HepG2 (cell line): ENCODE results near the gene HCFC1R1. TPM values are rescaled to one million over a fixed set of nuclear protein-coding genes. Genes with fewer than 3 reads are reported as not detected.
A peak's percentile ranks its signal among the peaks of the same experiment; 100 is the strongest.

Experiments
- BCL6 ChIP-seq: IDR thresholded peaks from 2 replicates; pipeline ENCODE4 v1.6.1; 2016; ENCODE audit warnings: missing genetic modification reagents, missing compliant biosample characterization
- DNMT1 ChIP-seq: sonication (generic); formaldehyde crosslinking; IDR thresholded peaks from 2 replicates; pipeline ENCODE4 v1.5.1; 2020; ENCODE audit warnings: mild to moderate bottlenecking, missing genetic modification reagents
- HOXA7 ChIP-seq: sonication (generic); formaldehyde crosslinking; IDR thresholded peaks from 2 replicates; pipeline ENCODE4 v1.8.1; 2022; ENCODE audit warnings: mild to moderate bottlenecking, missing genetic modification reagents, moderate library complexity
- IKZF1 ChIP-seq: fragments of 450-650 bp; IDR thresholded peaks from 2 replicates; pipeline ENCODE4 v1.7.1; 2016
- KMT2B ChIP-seq: IDR thresholded peaks from 2 replicates; pipeline ENCODE4 v1.6.1; 2016; ENCODE audit warnings: missing genetic modification reagents, missing compliant biosample characterization
- MAZ ChIP-seq, 2 experiments: sonication (generic) in 1 of 2; formaldehyde crosslinking in 1 of 2; IDR thresholded peaks; 2 replicates each; pipeline versions ENCODE4 v1.5.0 to v1.6.1; 2012 to 2020; ENCODE audit warnings: low read depth in 2 of 2, mild to moderate bottlenecking in 2 of 2, borderline replicate concordance in 1 of 2, improper control_type of control experiment in 1 of 2, low read length in 1 of 2, missing genetic modification reagents in 1 of 2, moderate library complexity in 1 of 2
- MBD4 ChIP-seq: IDR thresholded peaks from 2 replicates; pipeline ENCODE4 v1.6.1; 2012; ENCODE audit warnings: low read length, inconsistent platforms, borderline replicate concordance
- NCOA2 ChIP-seq: sonication (generic); formaldehyde crosslinking; IDR thresholded peaks from 2 replicates; pipeline ENCODE4 v1.8.0; 2022; ENCODE audit warnings: inconsistent platforms
- NFATC3 ChIP-seq: sonication (generic); formaldehyde crosslinking; IDR thresholded peaks from 2 replicates; pipeline ENCODE4 v1.5.1; 2020; ENCODE audit warnings: mild to moderate bottlenecking, missing genetic modification reagents
- PHF20 ChIP-seq: sonication (generic); formaldehyde crosslinking; IDR thresholded peaks from 2 replicates; pipeline ENCODE4 v1.5.0; 2020; ENCODE audit warnings: mild to moderate bottlenecking, missing genetic modification reagents
- PITX1 ChIP-seq: sonication (generic); formaldehyde crosslinking; IDR thresholded peaks from 2 replicates; pipeline ENCODE4 v1.5.1; 2020; ENCODE audit warnings: mild to moderate bottlenecking, missing genetic modification reagents
- PTBP1 ChIP-seq: fragments of 200-400 bp; formaldehyde crosslinking; IDR thresholded peaks from 2 replicates; pipeline ENCODE4 v1.6.1; 2018; ENCODE audit warnings: low read length, low read depth; ENCODE audit not compliant: poor library complexity, severe bottlenecking
- RBFOX2 ChIP-seq: fragments of 200-400 bp; formaldehyde crosslinking; IDR thresholded peaks from 2 replicates; pipeline ENCODE4 v1.6.1; 2017; ENCODE audit warnings: low read depth, mild to moderate bottlenecking, low read length
- RCOR2 ChIP-seq: IDR thresholded peaks from 2 replicates; pipeline ENCODE4 v1.6.1; 2016; ENCODE audit warnings: missing biosample characterization, missing genetic modification reagents
- SMARCC2 ChIP-seq: fragments of 450-650 bp; IDR thresholded peaks from 2 replicates; pipeline ENCODE4 v1.6.1; 2017; ENCODE audit warnings: antibody characterized with exemption, mild to moderate bottlenecking
- SSRP1 ChIP-seq: IDR thresholded peaks from 2 replicates; pipeline ENCODE4 v1.6.1; 2016; ENCODE audit warnings: control low read depth
- TGIF2 ChIP-seq: IDR thresholded peaks from 2 replicates; pipeline ENCODE4 v1.6.1; 2016; ENCODE audit warnings: control low read depth, missing compliant biosample characterization
- ZNF264 ChIP-seq: sonication (generic); formaldehyde crosslinking; IDR thresholded peaks from 2 replicates; pipeline ENCODE4 v1.4.0; 2020; ENCODE audit warnings: missing genetic modification reagents
- ZNF296 ChIP-seq: sonication (generic); formaldehyde crosslinking; conservative IDR thresholded peaks from 2 replicates; pipeline ENCODE4 v1.5.0; 2020; ENCODE audit warnings: mild to moderate bottlenecking, missing genetic modification reagents
- ZNF367 ChIP-seq: sonication (generic); formaldehyde crosslinking; IDR thresholded peaks from 2 replicates; pipeline ENCODE4 v1.4.0; 2020; ENCODE audit warnings: missing genetic modification reagents, borderline replicate concordance
- ZNF737 ChIP-seq: sonication (generic); formaldehyde crosslinking; IDR thresholded peaks from 2 replicates; pipeline ENCODE4 v1.5.0; 2020; ENCODE audit warnings: missing genetic modification reagents, mild to moderate bottlenecking, borderline replicate concordance
- ZNF772 ChIP-seq: sonication (generic); formaldehyde crosslinking; IDR thresholded peaks from 2 replicates; pipeline ENCODE4 v1.5.0; 2020; ENCODE audit warnings: mild to moderate bottlenecking, missing genetic modification reagents
- ZNF891 ChIP-seq: sonication (generic); formaldehyde crosslinking; IDR thresholded peaks from 2 replicates; pipeline ENCODE4 v1.5.0; 2020; ENCODE audit warnings: mild to moderate bottlenecking, missing genetic modification reagents
- ZSCAN12 ChIP-seq: sonication (generic); formaldehyde crosslinking; IDR thresholded peaks from 2 replicates; pipeline ENCODE4 v1.9.0; 2021; ENCODE audit warnings: mild to moderate bottlenecking, missing genetic modification reagents
- polyA plus RNA-seq, 8 experiments: library from polyadenylated mRNA; depleted of rRNA in 3 of 8; stranded (reverse) in 7 of 8; unstranded in 1 of 8; fragments of >200 nt; fragmentation: Illumina TruSeq in 4 of 8; extraction: Trizol in 4 of 8; gene quantifications; 2 replicates each; pipeline versions ENCODE4 v1.2.1 to v1.2.3, GENCODE V29; 2011 to 2016; ENCODE audit warnings: low read depth in 4 of 8, missing spikeins in 1 of 8, mixed read lengths in 1 of 8; ENCODE audit not compliant: insufficient read depth in 1 of 8
- total RNA-seq, 5 experiments: library from RNA; depleted of rRNA; stranded (reverse); fragments of >200 nt; fragmentation: Illumina TruSeq; extraction: Trizol; gene quantifications; 2 replicates each; pipeline ENCODE4 v1.2.3, GENCODE V29; 2016; ENCODE audit warnings: low read depth in 1 of 5
- TF ChIP-seq, protein P1 (sequence below): IDR thresholded peaks from 2 replicates; pipeline ENCODE4 v1.6.1; 2016; ENCODE audit warnings: missing genetic modification reagents, missing compliant biosample characterization
- TF ChIP-seq, protein P2 (sequence below): IDR thresholded peaks from 2 replicates; pipeline ENCODE4 v1.6.1; 2018; ENCODE audit warnings: missing genetic modification reagents
- TF ChIP-seq, protein P3 (sequence below): sonication (generic); formaldehyde crosslinking; IDR thresholded peaks from 2 replicates; pipeline ENCODE4 v1.5.1; 2020; ENCODE audit warnings: missing genetic modification reagents, mild to moderate bottlenecking, borderline replicate concordance
- TF ChIP-seq, protein P4 (sequence below): sonication (generic); formaldehyde crosslinking; IDR thresholded peaks from 2 replicates; pipeline ENCODE4 v1.4.0; 2020; ENCODE audit warnings: mild to moderate bottlenecking, missing genetic modification reagents
- TF ChIP-seq, protein P5 (sequence below): sonication (generic); formaldehyde crosslinking; IDR thresholded peaks from 2 replicates; pipeline ENCODE4 v1.8.1; 2023; ENCODE audit warnings: missing genetic modification reagents, inconsistent platforms, borderline replicate concordance

The HCFC1R1 gene
- total and polyA plus RNA-seq, 2 of the 13 experiments (the other 11 are each of a cell fraction or from before 2014, with no cell fraction given), result 13.8 to 16.1 TPM

DNA sequence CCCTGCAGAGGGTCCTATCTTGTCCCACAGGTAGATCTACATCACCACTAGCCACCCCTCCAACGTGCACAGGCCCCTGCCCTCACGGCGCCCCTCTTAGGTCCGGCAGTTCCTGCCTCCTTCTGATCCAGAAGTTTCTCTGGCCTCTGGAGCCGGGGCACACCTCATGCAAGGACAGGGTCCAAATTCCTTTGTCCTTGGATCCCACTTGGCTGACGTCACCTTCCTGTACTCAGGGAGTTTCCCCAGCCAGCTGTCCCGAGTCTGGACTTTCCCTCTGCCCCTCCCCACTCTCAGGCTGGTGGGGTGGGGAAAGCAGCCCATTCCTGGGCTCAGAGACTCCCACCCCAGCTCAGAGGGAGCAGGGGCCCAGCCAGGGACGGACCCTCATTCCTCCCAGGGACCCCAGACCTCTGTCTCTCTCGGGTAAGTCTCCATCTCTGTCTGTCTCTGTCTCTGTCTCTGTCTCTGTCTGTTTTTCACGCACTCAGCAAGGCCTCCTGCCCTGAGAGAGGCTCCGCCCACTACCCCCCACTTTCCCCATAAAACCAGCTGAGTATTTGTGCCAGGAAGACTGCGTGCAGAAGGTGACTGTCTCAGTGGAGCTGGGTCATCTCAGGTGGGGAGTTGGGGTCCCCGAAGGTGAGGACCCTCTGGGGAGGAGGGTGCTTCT is 41.5 kb upstream of the HCFC1R1 start, which contains the start of gene IL32 (continued):
- no peak for TF ChIP-seq TGIF2 (CRISPR knock-in tag)
- no peak; the same call in 1 of the 2 replicates for TF ChIP-seq ZNF737 (CRISPR knock-in tag)
- 0 out of 2 replicates have a peak, but pooled peaks have one; percentile 32 for TF ChIP-seq RCOR2
- no peak for TF ChIP-seq ZNF367 (CRISPR knock-in tag)
- TF ChIP-seq KMT2B (CRISPR knock-in tag), result no peak
- TF ChIP-seq PITX1 (CRISPR knock-in tag), result peak; percentile 46; the same call in 1 of the 2 replicates
- TF ChIP-seq, protein P1, sequence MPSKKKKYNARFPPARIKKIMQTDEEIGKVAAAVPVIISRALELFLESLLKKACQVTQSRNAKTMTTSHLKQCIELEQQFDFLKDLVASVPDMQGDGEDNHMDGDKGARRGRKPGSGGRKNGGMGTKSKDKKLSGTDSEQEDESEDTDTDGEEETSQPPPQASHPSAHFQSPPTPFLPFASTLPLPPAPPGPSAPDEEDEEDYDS (CRISPR knock-in tag), result peak; percentile 93
- no peak for TF ChIP-seq ZSCAN12
- TF ChIP-seq BCL6 (CRISPR knock-in tag), result peak; percentile 54; the same call in 1 of the 2 replicates
- TF ChIP-seq SSRP1 (CRISPR knock-in tag), result no peak
- TF ChIP-seq, protein P2, sequence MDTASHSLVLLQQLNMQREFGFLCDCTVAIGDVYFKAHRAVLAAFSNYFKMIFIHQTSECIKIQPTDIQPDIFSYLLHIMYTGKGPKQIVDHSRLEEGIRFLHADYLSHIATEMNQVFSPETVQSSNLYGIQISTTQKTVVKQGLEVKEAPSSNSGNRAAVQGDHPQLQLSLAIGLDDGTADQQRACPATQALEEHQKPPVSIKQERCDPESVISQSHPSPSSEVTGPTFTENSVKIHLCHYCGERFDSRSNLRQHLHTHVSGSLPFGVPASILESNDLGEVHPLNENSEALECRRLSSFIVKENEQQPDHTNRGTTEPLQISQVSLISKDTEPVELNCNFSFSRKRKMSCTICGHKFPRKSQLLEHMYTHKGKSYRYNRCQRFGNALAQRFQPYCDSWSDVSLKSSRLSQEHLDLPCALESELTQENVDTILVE (CRISPR knock-in tag), result peak; percentile 40; the same call in 1 of the 2 replicates
- TF ChIP-seq NFATC3 (CRISPR knock-in tag), result no peak
- TF ChIP-seq HOXA7 (CRISPR knock-in tag), result no peak
- TF ChIP-seq, protein P3, sequence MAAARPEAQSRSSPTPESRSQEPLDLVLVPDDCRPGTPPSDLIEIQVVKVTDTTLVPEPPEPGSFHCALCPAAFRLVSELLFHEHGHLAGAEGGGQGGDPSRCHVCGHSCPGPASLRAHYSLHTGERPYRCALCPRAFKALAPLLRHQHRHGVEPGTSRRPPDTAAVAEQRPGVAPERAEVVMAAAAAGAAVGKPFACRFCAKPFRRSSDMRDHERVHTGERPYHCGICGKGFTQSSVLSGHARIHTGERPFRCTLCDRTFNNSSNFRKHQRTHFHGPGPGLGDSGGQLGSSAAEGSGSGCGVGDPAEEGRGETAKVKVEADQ (CRISPR knock-in tag), result peak; percentile 85
- no peak for TF ChIP-seq MBD4
- no peak; the same call in 1 of the 2 replicates for TF ChIP-seq PHF20
- 0 out of 2 replicates have a peak, but pooled peaks have one; percentile 22 for TF ChIP-seq ZNF296
- TF ChIP-seq ZNF772 (CRISPR knock-in tag), result peak; percentile 92
- no peak for TF ChIP-seq IKZF1
- TF ChIP-seq, protein P4, sequence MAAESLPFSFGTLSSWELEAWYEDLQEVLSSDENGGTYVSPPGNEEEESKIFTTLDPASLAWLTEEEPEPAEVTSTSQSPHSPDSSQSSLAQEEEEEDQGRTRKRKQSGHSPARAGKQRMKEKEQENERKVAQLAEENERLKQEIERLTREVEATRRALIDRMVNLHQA (CRISPR knock-in tag), result no peak
- no peak for TF ChIP-seq RBFOX2
- TF ChIP-seq DNMT1 (CRISPR knock-in tag), result 0 out of 2 replicates have a peak, but pooled peaks have one; percentile 43
- TF ChIP-seq MAZ (IDR thresholded peaks at IDR 0.05; ENCODE audit: borderline replicate concordance, low read depth, low read length), result peak; percentile 38; the same call in 1 of the 2 replicates
- TF ChIP-seq MAZ (CRISPR knock-in tag; IDR thresholded peaks at IDR 0.05; ENCODE audit: low read depth), result peak; percentile 75
- 0 out of 2 replicates have a peak, but pooled peaks have one; percentile 41 for TF ChIP-seq ZNF264 (CRISPR knock-in tag)
- no peak for TF ChIP-seq ZNF891 (CRISPR knock-in tag)
- peak; percentile 59; the same call in 1 of the 2 replicates for TF ChIP-seq NCOA2
- TF ChIP-seq, protein P5, sequence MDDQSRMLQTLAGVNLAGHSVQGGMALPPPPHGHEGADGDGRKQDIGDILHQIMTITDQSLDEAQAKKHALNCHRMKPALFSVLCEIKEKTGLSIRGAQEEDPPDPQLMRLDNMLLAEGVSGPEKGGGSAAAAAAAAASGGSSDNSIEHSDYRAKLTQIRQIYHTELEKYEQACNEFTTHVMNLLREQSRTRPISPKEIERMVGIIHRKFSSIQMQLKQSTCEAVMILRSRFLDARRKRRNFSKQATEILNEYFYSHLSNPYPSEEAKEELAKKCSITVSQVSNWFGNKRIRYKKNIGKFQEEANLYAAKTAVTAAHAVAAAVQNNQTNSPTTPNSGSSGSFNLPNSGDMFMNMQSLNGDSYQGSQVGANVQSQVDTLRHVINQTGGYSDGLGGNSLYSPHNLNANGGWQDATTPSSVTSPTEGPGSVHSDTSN (CRISPR knock-in tag), result no peak
- no peak for TF ChIP-seq SMARCC2
- TF ChIP-seq PTBP1, result no peak
